SK-N-SH treated with all-trans-retinoic acid at 6 μM for 48 hours (cell line): ENCODE results near the gene ARHGEF6.
"Not testable (repeated sequence)": the region's sequence is repeated elsewhere in the genome, so short reads cannot be mapped to it uniquely, and the experiment has no call there.

Experiments used
- ATAC-seq: fragments of 200-7000 bp; cut with Tn5 transposase; 3 replicates; pipeline ENCODE4 v1.9.1; 2020; ENCODE audit warnings: mild to moderate bottlenecking, moderate library complexity
- ARNTL ChIP-seq: fragments of 450-650 bp; formaldehyde crosslinking; IDR thresholded peaks from 2 replicates; pipeline ENCODE4 v1.5.0; 2020; ENCODE audit warnings: low read depth, mild to moderate bottlenecking, moderate library complexity, borderline replicate concordance
- GLIS3 ChIP-seq: fragments of 250-450 bp; sonication (Bioruptor Pico); IDR thresholded peaks from 2 replicates; pipeline ENCODE4 v1.5.0; 2020; ENCODE audit warnings: mild to moderate bottlenecking, moderate library complexity
- ISL1 ChIP-seq: fragments of 250-450 bp; sonication (Bioruptor Pico); IDR thresholded peaks from 2 replicates; pipeline ENCODE4 v2.1.2; 2022; ENCODE audit warnings: mild to moderate bottlenecking, moderate library complexity
- OSR1 ChIP-seq: fragments of 250-450 bp; sonication (Bioruptor Pico); IDR thresholded peaks from 2 replicates; pipeline ENCODE4 v1.8.0; 2022; ENCODE audit warnings: moderate library complexity, mild to moderate bottlenecking, inconsistent platforms
- PPARA ChIP-seq: fragments of 250-450 bp; sonication (Bioruptor Pico); IDR thresholded peaks from 2 replicates; pipeline ENCODE4 v1.5.0; 2020; ENCODE audit warnings: mild to moderate bottlenecking, borderline replicate concordance
- RARB ChIP-seq: fragments of 250-450 bp; sonication (Bioruptor Pico); IDR thresholded peaks from 2 replicates; pipeline ENCODE4 v1.8.0; 2021; ENCODE audit warnings: mild to moderate bottlenecking, moderate library complexity
- SNAI2 ChIP-seq: fragments of 250-450 bp; sonication (Bioruptor Pico); IDR thresholded peaks from 2 replicates; pipeline ENCODE4 v1.5.0; 2020; ENCODE audit warnings: mild to moderate bottlenecking, moderate library complexity
- TCF4 ChIP-seq: fragments of 250-450 bp; sonication (Bioruptor Pico); IDR thresholded peaks from 2 replicates; pipeline ENCODE4 v1.8.0; 2021; ENCODE audit warnings: mild to moderate bottlenecking, moderate library complexity, borderline replicate concordance
- TOX ChIP-seq: fragments of 250-450 bp; sonication (Bioruptor Pico); IDR thresholded peaks from 2 replicates; pipeline ENCODE4 v1.8.0; 2021; ENCODE audit warnings: mild to moderate bottlenecking, moderate library complexity, borderline replicate concordance
- ZC3H10 ChIP-seq: fragments of 250-450 bp; sonication (Bioruptor Pico); IDR thresholded peaks from 2 replicates; pipeline ENCODE4 v1.5.1; 2021; ENCODE audit warnings: mild to moderate bottlenecking, moderate library complexity
- ZFP3 ChIP-seq: fragments of 250-450 bp; sonication (Bioruptor Pico); IDR thresholded peaks from 2 replicates; pipeline ENCODE4 v1.5.0; 2020; ENCODE audit warnings: mild to moderate bottlenecking, moderate library complexity
- ZFP30 ChIP-seq: fragments of 450-650 bp; formaldehyde crosslinking; IDR thresholded peaks from 2 replicates; pipeline ENCODE4 v1.5.0; 2022; ENCODE audit warnings: mild to moderate bottlenecking, moderate library complexity
- ZNF565 ChIP-seq: fragments of 450-650 bp; formaldehyde crosslinking; conservative IDR thresholded peaks from 2 replicates; pipeline ENCODE4 v1.5.0; 2020; ENCODE audit warnings: low read depth, mild to moderate bottlenecking, moderate library complexity
- ZNF70 ChIP-seq: fragments of 450-650 bp; formaldehyde crosslinking; IDR thresholded peaks from 2 replicates; pipeline ENCODE4 v1.5.0; 2020; ENCODE audit warnings: mild to moderate bottlenecking, moderate library complexity
- ZNF8 ChIP-seq: fragments of 450-650 bp; formaldehyde crosslinking; IDR thresholded peaks from 2 replicates; pipeline ENCODE4 v1.5.0; 2020; ENCODE audit warnings: mild to moderate bottlenecking, moderate library complexity
- TF ChIP-seq, protein P1 (sequence below): fragments of 250-450 bp; sonication (Bioruptor Pico); IDR thresholded peaks from 2 replicates; pipeline ENCODE4 v1.8.0; 2020; ENCODE audit warnings: mild to moderate bottlenecking, moderate library complexity, borderline replicate concordance
- TF ChIP-seq, protein P2 (sequence below): fragments of 250-450 bp; sonication (Bioruptor Pico); IDR thresholded peaks from 2 replicates; pipeline ENCODE4 v1.5.1; 2020; ENCODE audit warnings: low read depth, mild to moderate bottlenecking, moderate library complexity
- TF ChIP-seq, protein P3 (sequence below): fragments of 250-450 bp; sonication (Bioruptor Pico); IDR thresholded peaks from 2 replicates; pipeline ENCODE4 v1.5.0; 2020; ENCODE audit warnings: mild to moderate bottlenecking, moderate library complexity
- TF ChIP-seq, protein P4 (sequence below): fragments of 250-450 bp; sonication (Bioruptor Pico); IDR thresholded peaks from 2 replicates; pipeline ENCODE4 v1.8.0; 2021; ENCODE audit warnings: low read depth, mild to moderate bottlenecking, moderate library complexity, borderline replicate concordance

Gene ARHGEF6

DNA sequence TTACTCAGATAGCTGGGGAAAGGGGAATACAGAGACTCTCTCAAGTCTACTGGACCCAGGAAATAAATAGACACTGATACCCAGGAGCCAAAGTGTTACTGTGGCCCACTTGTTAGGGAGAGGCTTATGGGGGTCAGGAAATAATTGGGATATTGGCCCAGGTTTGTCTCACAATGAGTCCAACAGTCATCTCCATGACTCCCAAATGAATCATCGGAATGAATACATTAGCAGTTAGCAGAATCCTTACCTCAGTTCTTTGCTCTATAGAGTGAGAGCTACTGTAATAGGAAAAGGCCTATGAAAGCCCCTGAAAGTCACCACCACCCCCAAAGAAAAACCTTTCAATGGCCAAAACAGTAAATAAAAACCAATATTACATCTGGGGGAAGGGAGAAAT is 42.4 kb upstream of the ARHGEF6 start:
- TF ChIP-seq, protein P1, sequence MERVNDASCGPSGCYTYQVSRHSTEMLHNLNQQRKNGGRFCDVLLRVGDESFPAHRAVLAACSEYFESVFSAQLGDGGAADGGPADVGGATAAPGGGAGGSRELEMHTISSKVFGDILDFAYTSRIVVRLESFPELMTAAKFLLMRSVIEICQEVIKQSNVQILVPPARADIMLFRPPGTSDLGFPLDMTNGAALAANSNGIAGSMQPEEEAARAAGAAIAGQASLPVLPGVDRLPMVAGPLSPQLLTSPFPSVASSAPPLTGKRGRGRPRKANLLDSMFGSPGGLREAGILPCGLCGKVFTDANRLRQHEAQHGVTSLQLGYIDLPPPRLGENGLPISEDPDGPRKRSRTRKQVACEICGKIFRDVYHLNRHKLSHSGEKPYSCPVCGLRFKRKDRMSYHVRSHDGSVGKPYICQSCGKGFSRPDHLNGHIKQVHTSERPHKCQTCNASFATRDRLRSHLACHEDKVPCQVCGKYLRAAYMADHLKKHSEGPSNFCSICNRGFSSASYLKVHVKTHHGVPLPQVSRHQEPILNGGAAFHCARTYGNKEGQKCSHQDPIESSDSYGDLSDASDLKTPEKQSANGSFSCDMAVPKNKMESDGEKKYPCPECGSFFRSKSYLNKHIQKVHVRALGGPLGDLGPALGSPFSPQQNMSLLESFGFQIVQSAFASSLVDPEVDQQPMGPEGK (CRISPR knock-in tag), result no peak
- no peak for TF ChIP-seq TCF4
- TF ChIP-seq, protein P2, sequence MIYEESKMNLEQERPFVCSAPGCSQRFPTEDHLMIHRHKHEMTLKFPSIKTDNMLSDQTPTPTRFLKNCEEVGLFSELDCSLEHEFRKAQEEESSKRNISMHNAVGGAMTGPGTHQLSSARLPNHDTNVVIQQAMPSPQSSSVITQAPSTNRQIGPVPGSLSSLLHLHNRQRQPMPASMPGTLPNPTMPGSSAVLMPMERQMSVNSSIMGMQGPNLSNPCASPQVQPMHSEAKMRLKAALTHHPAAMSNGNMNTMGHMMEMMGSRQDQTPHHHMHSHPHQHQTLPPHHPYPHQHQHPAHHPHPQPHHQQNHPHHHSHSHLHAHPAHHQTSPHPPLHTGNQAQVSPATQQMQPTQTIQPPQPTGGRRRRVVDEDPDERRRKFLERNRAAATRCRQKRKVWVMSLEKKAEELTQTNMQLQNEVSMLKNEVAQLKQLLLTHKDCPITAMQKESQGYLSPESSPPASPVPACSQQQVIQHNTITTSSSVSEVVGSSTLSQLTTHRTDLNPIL (CRISPR knock-in tag), result no peak
- no peak for TF ChIP-seq ZC3H10 (CRISPR knock-in tag)
- no peak for TF ChIP-seq TOX (CRISPR knock-in tag)
- TF ChIP-seq, protein P3, sequence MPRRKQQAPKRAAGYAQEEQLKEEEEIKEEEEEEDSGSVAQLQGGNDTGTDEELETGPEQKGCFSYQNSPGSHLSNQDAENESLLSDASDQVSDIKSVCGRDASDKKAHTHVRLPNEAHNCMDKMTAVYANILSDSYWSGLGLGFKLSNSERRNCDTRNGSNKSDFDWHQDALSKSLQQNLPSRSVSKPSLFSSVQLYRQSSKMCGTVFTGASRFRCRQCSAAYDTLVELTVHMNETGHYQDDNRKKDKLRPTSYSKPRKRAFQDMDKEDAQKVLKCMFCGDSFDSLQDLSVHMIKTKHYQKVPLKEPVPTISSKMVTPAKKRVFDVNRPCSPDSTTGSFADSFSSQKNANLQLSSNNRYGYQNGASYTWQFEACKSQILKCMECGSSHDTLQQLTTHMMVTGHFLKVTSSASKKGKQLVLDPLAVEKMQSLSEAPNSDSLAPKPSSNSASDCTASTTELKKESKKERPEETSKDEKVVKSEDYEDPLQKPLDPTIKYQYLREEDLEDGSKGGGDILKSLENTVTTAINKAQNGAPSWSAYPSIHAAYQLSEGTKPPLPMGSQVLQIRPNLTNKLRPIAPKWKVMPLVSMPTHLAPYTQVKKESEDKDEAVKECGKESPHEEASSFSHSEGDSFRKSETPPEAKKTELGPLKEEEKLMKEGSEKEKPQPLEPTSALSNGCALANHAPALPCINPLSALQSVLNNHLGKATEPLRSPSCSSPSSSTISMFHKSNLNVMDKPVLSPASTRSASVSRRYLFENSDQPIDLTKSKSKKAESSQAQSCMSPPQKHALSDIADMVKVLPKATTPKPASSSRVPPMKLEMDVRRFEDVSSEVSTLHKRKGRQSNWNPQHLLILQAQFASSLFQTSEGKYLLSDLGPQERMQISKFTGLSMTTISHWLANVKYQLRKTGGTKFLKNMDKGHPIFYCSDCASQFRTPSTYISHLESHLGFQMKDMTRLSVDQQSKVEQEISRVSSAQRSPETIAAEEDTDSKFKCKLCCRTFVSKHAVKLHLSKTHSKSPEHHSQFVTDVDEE (CRISPR knock-in tag), result no peak
- TF ChIP-seq ARNTL, result no peak
- no peak for TF ChIP-seq ZNF565 (CRISPR knock-in tag)
- TF ChIP-seq ISL1 (CRISPR knock-in tag), result no peak
- TF ChIP-seq ZFP3 (CRISPR knock-in tag), result no peak
- TF ChIP-seq ZFP30 (CRISPR knock-in tag), result no peak
- ATAC-seq, result 0 out of 3 replicates have a peak, but pooled peaks have one; percentile 27

DNA sequence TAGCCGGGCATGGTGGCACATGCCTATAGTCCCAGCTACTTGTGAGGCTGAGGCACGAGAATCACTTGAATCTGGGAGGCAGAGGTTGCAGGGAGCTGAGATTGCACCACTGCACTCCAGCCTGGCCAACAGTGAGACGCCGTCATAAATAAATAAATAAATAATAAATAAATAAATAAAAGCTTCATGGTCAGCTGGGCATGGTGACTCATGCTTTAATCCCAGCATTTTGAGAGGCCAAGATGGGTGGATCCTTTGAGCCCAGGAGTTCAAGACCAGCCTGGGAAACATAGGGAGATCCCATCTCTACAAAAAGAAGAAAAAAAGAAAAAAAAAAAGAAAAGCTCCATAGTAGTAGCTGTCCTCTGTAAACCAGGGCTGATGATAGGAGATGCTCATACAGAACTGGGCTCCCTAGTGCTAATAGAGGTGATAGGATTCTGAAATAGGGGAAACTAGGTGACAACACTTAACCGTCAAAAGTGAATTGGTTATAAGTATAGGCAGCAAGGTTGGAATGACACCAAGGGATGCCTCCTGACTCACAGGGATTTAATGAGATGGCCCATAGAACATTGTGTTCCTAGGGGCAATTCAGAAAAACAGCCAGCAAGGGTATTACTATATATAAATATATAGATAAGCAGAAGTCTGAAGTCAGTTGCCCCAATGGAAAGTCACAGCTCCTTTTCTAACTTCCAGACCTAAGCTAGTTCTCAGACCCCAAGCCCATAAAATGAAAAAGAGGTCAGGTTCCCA is 41.8 kb upstream of the ARHGEF6 start:
- no peak for TF ChIP-seq ZNF565 (CRISPR knock-in tag)
- no peak for TF ChIP-seq TCF4
- no peak for TF ChIP-seq ZFP30 (CRISPR knock-in tag)
- TF ChIP-seq, protein P4, sequence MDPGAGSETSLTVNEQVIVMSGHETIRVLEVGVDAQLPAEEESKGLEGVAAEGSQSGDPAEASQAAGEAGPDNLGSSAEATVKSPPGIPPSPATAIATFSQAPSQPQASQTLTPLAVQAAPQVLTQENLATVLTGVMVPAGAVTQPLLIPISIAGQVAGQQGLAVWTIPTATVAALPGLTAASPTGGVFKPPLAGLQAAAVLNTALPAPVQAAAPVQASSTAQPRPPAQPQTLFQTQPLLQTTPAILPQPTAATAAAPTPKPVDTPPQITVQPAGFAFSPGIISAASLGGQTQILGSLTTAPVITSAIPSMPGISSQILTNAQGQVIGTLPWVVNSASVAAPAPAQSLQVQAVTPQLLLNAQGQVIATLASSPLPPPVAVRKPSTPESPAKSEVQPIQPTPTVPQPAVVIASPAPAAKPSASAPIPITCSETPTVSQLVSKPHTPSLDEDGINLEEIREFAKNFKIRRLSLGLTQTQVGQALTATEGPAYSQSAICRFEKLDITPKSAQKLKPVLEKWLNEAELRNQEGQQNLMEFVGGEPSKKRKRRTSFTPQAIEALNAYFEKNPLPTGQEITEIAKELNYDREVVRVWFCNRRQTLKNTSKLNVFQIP (CRISPR knock-in tag), result no peak
- TF ChIP-seq GLIS3, result no peak
- TF ChIP-seq, protein P3 (CRISPR knock-in tag), result no peak
- TF ChIP-seq OSR1 (CRISPR knock-in tag), result no peak
- TF ChIP-seq SNAI2 (CRISPR knock-in tag), result no peak
- no peak for TF ChIP-seq PPARA (CRISPR knock-in tag)
- no peak for TF ChIP-seq RARB
- TF ChIP-seq ISL1 (CRISPR knock-in tag), result no peak
- TF ChIP-seq, protein P1 (CRISPR knock-in tag), result no peak
- no peak for TF ChIP-seq ZC3H10 (CRISPR knock-in tag)
- TF ChIP-seq ZFP3 (CRISPR knock-in tag), result no peak
- TF ChIP-seq ZNF8 (CRISPR knock-in tag), result no peak
- no peak for TF ChIP-seq ZNF70 (CRISPR knock-in tag)
- TF ChIP-seq, protein P2 (CRISPR knock-in tag), result no peak
- no peak for TF ChIP-seq TOX (CRISPR knock-in tag)
- ATAC-seq, result no peak

DNA sequence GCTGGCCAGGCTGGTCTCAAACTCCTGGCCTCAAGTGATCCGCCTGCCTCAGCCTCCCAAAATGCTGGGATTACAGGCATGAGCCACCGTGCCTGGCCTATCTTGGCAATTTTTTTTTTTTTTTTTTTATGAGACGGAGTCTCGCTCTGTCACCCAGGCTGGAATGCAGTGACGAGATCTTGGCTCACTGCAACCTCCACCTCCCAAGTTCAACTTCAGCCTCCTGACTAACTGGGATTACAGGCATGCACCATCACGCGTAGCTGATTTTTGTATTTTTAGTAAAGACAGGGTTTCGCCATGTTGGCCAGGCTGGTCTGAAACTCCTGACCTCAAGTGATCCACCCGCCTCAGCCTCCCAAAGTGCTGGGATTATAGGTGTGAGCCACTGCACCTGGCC is 39.0 kb upstream of the ARHGEF6 start:
- not testable (repeated sequence) for ATAC-seq
